PC-9 (cell line): Measurements from ENCODE around the gene ACTL7A. TPM values are rescaled to one million over a fixed set of nuclear protein-coding genes. Genes with fewer than 3 reads are reported as not detected.

ENCODE experiments used
- BruUV-seq: library from RNA; stranded (reverse); fragments of 400-500 nt; replicated peaks from 2 replicates; lab custom pipeline; 2021; lab: Mats Ljungman, UMichigan
- CTCF ChIA-PET: fragments of 300-600 bp; sonication (Branson Sonifier 250); formaldehyde crosslinking; loops from one replicate; lab custom pipeline; 2022; ENCODE audit warnings: antibody characterized with exemption; lab: Charles Lee
- POLR2A ChIA-PET: fragments of 300-600 bp; sonication (Branson Sonifier 250); formaldehyde crosslinking; loops from one replicate; lab custom pipeline; 2022; ENCODE audit warnings: antibody characterized with exemption; ENCODE audit not compliant: unreplicated experiment; lab: Charles Lee
- DNase-seq, 2 experiments: peaks; one replicate each; pipeline versions ENCODE4 v3.0.0 to v3.0.0-alpha.2; 2015 to 2022; ENCODE audit warnings: mixed read lengths in 1 of 2
- H2AFZ ChIP-seq: fragments of 200-600 bp; sonication (generic); 2 replicates; pipeline ENCODE4 v1.8.1; 2017; ENCODE audit warnings: antibody characterized with exemption
- H3F3A ChIP-seq: fragments of 200-600 bp; sonication (generic); 2 replicates; pipeline ENCODE4 v1.8.1; 2017; ENCODE audit warnings: antibody characterized with exemption, mild to moderate bottlenecking, low read depth; ENCODE audit not compliant: insufficient read depth
- H3K27ac ChIP-seq: fragments of 200-600 bp; sonication (generic); 2 replicates; pipeline ENCODE4 v1.6.1; 2016; ENCODE audit warnings: mixed run types
- H3K27me3 ChIP-seq: fragments of 200-600 bp; sonication (generic); 2 replicates; pipeline ENCODE4 v1.6.1; 2016; ENCODE audit warnings: low read depth, mixed run types; ENCODE audit not compliant: insufficient read depth
- H3K36me3 ChIP-seq: fragments of 200-600 bp; sonication (generic); 2 replicates; pipeline ENCODE4 v1.6.1; 2016; ENCODE audit warnings: low read depth, mixed run types
- H3K4me1 ChIP-seq: fragments of 200-600 bp; sonication (generic); replicated peaks from 2 replicates; pipeline ENCODE4 v1.6.1; 2016; ENCODE audit warnings: mixed run types; ENCODE audit not compliant: insufficient read depth
- H3K4me2 ChIP-seq: fragments of 200-600 bp; sonication (generic); 2 replicates; pipeline ENCODE4 v1.6.1; 2017; ENCODE audit warnings: mixed run types
- H3K4me3 ChIP-seq: fragments of 200-600 bp; sonication (generic); 2 replicates; pipeline ENCODE4 v1.6.1; 2016; ENCODE audit warnings: mixed run types
- H3K79me2 ChIP-seq: fragments of 200-600 bp; sonication (generic); 2 replicates; pipeline ENCODE4 v1.6.1; 2017; ENCODE audit warnings: low read depth, mixed run types
- H3K9me2 ChIP-seq: fragments of 200-600 bp; sonication (generic); 2 replicates; pipeline ENCODE4 v1.8.1; 2017; ENCODE audit warnings: mild to moderate bottlenecking; ENCODE audit not compliant: insufficient read depth
- H3K9me3 ChIP-seq: fragments of 200-600 bp; sonication (generic); 2 replicates; pipeline ENCODE4 v1.8.1; 2016; ENCODE audit warnings: low read depth; ENCODE audit not compliant: insufficient read depth
- H4K20me1 ChIP-seq: fragments of 200-600 bp; sonication (generic); 2 replicates; pipeline ENCODE4 v1.8.1; 2017; ENCODE audit not compliant: insufficient read depth
- EZH2 ChIP-seq: fragments of 200-600 bp; sonication (generic); IDR thresholded peaks from 2 replicates; pipeline ENCODE4 v1.8.0; 2017; ENCODE audit warnings: antibody characterized with exemption, low read depth
- intact Hi-C: fragments of 100-400 bp; cut with micrococcal nuclease; formaldehyde crosslinking; loops from one replicate; pipeline ENCODE4 v1.10.0; 2022; ENCODE audit not compliant: unreplicated experiment
- total RNA-seq: library from RNA; stranded (reverse); gene quantifications from 2 replicates; pipeline ENCODE4 v1.2.3, GENCODE V29; 2021
- TF ChIP-seq, protein P1 (sequence below): fragments of 200-600 bp; sonication (generic); conservative IDR thresholded peaks from 2 replicates; pipeline ENCODE4 v1.6.1; 2017; ENCODE audit warnings: mixed run types, antibody characterized with exemption, mild to moderate bottlenecking, moderate library complexity

The ACTL7A gene
- total RNA-seq, 1 experiment from 2014 or later, result not detected

DNA sequence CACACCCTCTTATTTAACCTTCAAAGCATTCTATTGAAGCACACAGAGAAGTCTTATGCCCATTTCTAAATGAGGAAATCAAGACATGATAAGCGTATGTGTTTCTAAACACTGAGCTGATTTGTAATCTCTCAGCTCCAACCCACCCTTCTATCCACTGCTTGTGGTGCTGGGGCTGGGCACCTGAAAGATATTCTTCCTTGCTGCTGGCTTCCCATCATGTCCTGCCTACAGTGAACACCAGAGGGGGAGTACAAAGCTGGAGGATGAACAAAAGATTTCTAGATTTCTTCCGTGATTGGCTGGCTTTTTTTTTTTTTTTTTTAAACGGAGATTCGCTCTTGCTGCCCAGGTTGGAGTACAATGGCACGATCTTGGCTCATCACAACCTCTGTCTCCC is 14.4 kb downstream of the ACTL7A start:
- no peaks in the 10 kb centered on the region for H3K9me3 ChIP-seq
- no peak for TF ChIP-seq EZH2
- TF ChIP-seq, protein P1, sequence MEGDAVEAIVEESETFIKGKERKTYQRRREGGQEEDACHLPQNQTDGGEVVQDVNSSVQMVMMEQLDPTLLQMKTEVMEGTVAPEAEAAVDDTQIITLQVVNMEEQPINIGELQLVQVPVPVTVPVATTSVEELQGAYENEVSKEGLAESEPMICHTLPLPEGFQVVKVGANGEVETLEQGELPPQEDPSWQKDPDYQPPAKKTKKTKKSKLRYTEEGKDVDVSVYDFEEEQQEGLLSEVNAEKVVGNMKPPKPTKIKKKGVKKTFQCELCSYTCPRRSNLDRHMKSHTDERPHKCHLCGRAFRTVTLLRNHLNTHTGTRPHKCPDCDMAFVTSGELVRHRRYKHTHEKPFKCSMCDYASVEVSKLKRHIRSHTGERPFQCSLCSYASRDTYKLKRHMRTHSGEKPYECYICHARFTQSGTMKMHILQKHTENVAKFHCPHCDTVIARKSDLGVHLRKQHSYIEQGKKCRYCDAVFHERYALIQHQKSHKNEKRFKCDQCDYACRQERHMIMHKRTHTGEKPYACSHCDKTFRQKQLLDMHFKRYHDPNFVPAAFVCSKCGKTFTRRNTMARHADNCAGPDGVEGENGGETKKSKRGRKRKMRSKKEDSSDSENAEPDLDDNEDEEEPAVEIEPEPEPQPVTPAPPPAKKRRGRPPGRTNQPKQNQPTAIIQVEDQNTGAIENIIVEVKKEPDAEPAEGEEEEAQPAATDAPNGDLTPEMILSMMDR, result no peak
- H3K4me3 ChIP-seq, result no peak overlapping the region
- H3K27ac ChIP-seq, result no peak overlapping the region
- no peak overlapping the region for H3K4me2 ChIP-seq
- intact Hi-C loops, result no loop called here
- POLR2A ChIA-PET, result no interaction called here
- no TSS peak for BruUV-seq
- no peaks in the 10 kb centered on the region for H3K9me2 ChIP-seq
- no peaks in the 10 kb centered on the region for H3K27me3 ChIP-seq
- no peaks in the 10 kb centered on the region for H4K20me1 ChIP-seq
- no peak for DNase-seq
- H3K36me3 ChIP-seq, result peaks cover 16% of the 10 kb centered on the region; the same call in 1 of the 2 replicates
- H2AFZ ChIP-seq, result no peak overlapping the region
- CTCF ChIA-PET, result no interaction called here
- no peaks in the 10 kb centered on the region for H3K79me2 ChIP-seq
- no peaks in the 10 kb centered on the region for H3K4me1 ChIP-seq
- no peaks in the 10 kb centered on the region for H3F3A ChIP-seq

DNA sequence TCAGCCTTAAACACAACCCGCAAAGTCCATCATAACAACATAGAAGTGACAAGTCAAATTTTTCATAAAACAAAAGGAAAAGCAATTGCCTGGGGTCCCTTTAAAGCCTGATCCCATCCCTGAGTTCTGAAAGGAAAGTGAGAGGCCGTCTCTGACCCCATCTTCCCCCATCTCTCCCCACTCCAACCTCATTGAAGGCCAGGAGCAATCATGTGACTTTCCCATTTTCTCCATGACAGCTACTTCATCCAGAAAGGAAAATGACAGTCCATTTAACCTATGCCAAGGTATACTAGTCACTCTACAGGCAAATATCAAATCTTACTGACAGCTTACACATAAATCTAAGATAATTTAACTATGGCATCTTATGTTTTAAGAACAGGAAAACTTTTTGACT is 15.5 kb downstream of the ACTL7A start:
- H3K4me3 ChIP-seq, result no peak overlapping the region
- no peaks in the 10 kb centered on the region for H4K20me1 ChIP-seq
- H3K27me3 ChIP-seq, result no peaks in the 10 kb centered on the region
- no peak overlapping the region for H3K27ac ChIP-seq
- DNase-seq, result no peak
- intact Hi-C loops, result no loop called here
- no peak overlapping the region for H2AFZ ChIP-seq
- no peaks in the 10 kb centered on the region for H3K9me2 ChIP-seq
- peaks cover 25% of the 10 kb centered on the region for H3K36me3 ChIP-seq
- H3F3A ChIP-seq, result no peaks in the 10 kb centered on the region
- TF ChIP-seq EZH2, result no peak
- TF ChIP-seq, protein P1, result no peak
- H3K79me2 ChIP-seq, result no peaks in the 10 kb centered on the region
- ChIA-PET CTCF (no interaction called here), POLR2A (no interaction called here)
- H3K4me2 ChIP-seq, result no peak overlapping the region
- no peaks in the 10 kb centered on the region for H3K4me1 ChIP-seq
- no TSS peak for BruUV-seq
- H3K9me3 ChIP-seq, result no peaks in the 10 kb centered on the region

DNA sequence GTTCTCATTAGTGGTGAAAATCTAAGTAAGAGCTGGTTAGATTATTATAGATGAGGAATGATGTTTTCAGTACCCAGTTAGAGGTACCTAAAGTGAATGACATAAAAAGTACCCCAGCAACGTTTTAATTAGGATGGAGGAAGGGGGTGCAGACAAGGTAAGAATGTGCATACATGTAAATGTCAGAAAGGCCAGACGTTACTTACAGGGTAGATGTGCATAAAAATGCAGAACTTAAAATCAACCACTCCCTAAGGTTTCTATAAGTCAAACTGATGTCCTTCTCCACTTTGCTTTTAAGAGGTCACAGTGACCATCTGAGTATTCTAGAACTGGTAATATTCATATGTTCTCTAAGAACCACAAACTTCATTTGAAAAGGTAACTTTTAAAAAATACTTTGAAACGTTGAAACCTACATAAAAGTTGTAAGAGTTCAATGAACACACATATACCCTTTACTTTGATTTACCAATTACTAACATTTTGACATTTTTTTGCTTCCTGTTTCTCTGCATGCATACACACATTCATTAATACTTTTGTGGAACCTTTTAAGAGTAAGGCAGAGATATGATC is 18.8 kb downstream of the ACTL7A start:
- no peaks in the 10 kb centered on the region for H3K79me2 ChIP-seq

More for the DNA sequence above, 18.8 kb downstream of the ACTL7A start:
- no peak for DNase-seq
- intact Hi-C loops, result no loop called here
- Histone ChIP-seq H3K27me3 (no peaks in the 10 kb centered on the region), H4K20me1 (no peaks in the 10 kb centered on the region), H3K4me2 (no peak overlapping the region), H3K9me3 (no peaks in the 10 kb centered on the region), H3K9me2 (no peaks in the 10 kb centered on the region), H2AFZ (no peak overlapping the region), H3F3A (peaks cover 3% of the 10 kb centered on the region; the same call in 1 of the 2 replicates), H3K27ac (no peak overlapping the region), H3K4me3 (no peak overlapping the region), H3K4me1 (peaks cover 2% of the 10 kb centered on the region), H3K36me3 (peaks cover 15% of the 10 kb centered on the region)
- ChIA-PET CTCF (no interaction called here), POLR2A (no interaction called here)
- BruUV-seq, result no TSS peak
- TF ChIP-seq, protein P1, result no peak
- no peak for TF ChIP-seq EZH2
